GM12892 (cell line): Measurements from ENCODE around the gene FXR2.

Experiments
- DNase-seq: peaks from one replicate; pipeline ENCODE4 v3.0.0; 2011; ENCODE audit not compliant: insufficient read length
- FAIRE-seq: peaks from 2 replicates; lab custom pipeline; 2011; peaks lifted over from hg19 to GRCh38; lab: Jason Lieb, UNC
- POLR2A ChIP-seq: IDR thresholded peaks from 2 replicates; pipeline ENCODE4 v1.6.1; 2011; ENCODE audit warnings: low read depth, low read length, control low read depth
- POLR2AphosphoS5 ChIP-seq: IDR thresholded peaks from 2 replicates; pipeline ENCODE4 v1.6.1; 2011; ENCODE audit warnings: low read depth, low read length, control low read depth
- TAF1 ChIP-seq: IDR thresholded peaks from 2 replicates; pipeline ENCODE4 v1.6.1; 2011; ENCODE audit warnings: low read depth, mild to moderate bottlenecking, control low read depth, low read length, borderline replicate concordance

Gene FXR2

DNA sequence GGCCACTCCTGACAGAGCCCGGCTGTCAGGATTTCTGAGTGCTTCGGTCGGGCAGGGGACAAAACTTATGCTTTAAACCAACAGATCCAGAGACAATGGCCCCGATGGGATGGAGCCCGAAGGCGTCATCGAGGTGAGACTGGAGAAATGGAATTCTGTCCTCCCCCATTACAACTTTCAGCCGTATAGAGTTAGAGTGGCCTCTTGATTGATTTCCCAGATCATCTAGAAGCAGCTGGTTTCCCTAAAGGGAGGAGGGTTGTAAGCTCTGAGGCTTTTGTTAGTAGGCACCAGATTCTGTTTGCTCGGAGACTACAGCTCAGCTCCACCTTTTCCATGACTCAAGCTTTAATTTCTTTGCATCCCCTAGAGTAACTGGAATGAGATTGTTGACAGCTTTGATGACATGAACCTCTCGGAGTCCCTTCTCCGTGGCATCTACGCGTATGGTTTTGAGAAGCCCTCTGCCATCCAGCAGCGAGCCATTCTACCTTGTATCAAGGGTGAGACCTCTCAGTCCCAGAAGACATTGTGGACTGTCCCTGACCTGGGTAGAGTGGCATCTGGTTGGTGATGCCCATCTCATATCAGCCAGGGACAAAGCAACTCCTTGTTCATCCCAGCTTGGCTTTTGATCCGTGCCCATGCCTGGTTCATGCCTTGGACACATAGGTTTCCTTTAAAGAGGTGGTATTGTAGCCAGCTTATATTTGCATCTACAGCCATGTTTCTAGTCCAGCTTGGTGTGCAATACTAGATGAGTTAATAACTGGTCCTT, 40.3 kb downstream of the FXR2 start:
- FAIRE-seq (no peak), DNase-seq (no peak)
- peak; percentile 30 for TF ChIP-seq POLR2A
- peak; percentile 33; the same call in 1 of the 2 replicates for TF ChIP-seq POLR2AphosphoS5
- TF ChIP-seq TAF1: no peak

DNA sequence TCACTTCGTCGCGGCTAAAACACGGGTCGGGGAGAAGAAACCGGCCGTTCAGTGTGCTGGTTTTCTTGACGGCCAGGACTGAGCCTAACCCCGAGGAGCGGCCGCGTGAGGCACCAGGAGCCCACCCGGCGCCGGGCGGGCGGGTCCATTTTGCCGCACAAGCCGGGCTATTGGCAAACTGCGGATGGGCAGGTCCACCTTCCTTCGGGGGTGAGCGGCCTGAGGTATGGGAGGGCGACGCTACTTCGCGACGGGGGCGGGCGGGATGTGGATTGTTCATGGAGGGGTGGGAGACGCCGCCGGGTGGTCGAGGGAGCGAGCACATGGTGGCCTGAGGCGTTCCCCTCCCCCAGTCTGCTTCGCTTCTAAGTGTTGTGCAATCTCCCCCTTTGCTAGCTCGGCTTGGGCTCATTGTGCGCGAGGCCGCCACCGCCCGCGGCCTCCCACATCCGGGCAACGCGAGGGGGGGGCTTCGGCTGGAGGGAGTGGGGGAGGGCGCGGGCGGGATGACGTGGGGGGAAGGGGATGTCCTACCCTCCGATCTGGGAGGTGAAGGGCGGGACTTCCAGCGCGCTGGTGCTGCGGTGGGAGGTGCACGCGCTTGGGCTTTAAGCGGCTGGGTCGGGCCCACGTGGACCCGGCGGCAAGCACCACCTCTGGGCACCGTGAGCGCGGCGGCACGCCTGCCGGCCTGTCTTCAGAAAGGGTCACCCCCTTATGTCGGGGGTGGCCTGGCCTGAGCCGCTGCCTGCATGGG, 41.2 kb downstream of the FXR2 start:
- peak; percentile 76 for TF ChIP-seq POLR2A
- peak; percentile 85 for TF ChIP-seq POLR2AphosphoS5
- peak; percentile 57 for TF ChIP-seq TAF1
- peak; percentile 91 for DNase-seq
- FAIRE-seq: peak; percentile 98

DNA sequence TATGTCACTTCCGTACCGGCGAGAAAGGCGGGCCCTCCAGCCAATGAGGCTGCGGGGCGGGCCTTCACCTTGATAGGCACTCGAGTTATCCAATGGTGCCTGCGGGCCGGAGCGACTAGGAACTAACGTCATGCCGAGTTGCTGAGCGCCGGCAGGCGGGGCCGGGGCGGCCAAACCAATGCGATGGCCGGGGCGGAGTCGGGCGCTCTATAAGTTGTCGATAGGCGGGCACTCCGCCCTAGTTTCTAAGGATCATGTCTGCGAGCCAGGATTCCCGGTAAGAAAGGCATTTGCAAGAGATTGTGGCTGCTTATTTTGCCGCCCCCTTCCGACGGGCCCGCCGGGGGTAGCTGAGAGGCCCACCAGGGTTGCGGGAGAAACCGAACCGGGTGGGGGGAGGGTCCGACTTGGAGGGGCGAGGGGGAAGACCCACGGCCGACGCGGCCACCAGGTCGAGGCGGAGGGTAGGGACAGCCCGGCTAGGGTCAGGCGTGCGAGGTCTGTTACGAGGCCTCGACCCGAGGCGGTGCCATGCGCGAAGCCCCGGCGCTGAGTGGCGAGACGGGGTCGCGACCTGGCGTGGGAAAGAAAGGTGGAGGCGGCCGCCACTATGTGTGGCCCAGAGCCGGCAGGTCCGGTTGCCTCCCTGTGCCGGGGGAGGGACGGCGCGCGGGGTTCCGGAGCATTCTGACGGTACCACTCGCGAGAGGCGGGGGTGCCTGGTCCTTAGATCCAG, 41.9 kb downstream of the FXR2 start:
- DNase-seq (peak; percentile 98), FAIRE-seq (no peak)
- TF ChIP-seq TAF1: peak; percentile 72
- peak; percentile 98 for TF ChIP-seq POLR2AphosphoS5
- peak; percentile 98 for TF ChIP-seq POLR2A

DNA sequence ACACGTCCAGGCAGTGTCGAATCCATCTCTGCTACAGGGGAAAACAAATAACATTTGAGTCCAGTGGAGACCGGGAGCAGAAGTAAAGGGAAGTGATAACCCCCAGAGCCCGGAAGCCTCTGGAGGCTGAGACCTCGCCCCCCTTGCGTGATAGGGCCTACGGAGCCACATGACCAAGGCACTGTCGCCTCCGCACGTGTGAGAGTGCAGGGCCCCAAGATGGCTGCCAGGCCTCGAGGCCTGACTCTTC, 42.4 kb downstream of the FXR2 start:
- peak; percentile 100 for FAIRE-seq
- no peak for DNase-seq
- TF ChIP-seq POLR2A: no peak; the same call in 1 of the 2 replicates
- TF ChIP-seq POLR2AphosphoS5: peak; percentile 70
- TF ChIP-seq TAF1: peak; percentile 86

DNA sequence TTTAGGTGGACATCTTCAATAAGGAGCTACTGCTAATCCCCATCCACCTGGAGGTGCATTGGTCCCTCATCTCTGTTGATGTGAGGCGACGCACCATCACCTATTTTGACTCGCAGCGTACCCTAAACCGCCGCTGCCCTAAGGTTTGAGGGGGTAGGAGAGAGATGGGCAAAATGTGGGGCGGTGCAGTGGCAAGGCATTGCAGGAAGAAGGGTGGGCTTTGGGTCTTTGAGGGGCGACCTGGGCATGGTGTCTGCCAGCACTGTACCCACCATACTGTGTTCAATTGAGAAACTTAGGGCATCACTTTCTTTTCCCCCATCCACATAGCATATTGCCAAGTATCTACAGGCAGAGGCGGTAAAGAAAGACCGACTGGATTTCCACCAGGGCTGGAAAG, 44.3 kb downstream of the FXR2 start:
- no peak for FAIRE-seq
- TF ChIP-seq POLR2A: no peak
- DNase-seq: no peak

DNA sequence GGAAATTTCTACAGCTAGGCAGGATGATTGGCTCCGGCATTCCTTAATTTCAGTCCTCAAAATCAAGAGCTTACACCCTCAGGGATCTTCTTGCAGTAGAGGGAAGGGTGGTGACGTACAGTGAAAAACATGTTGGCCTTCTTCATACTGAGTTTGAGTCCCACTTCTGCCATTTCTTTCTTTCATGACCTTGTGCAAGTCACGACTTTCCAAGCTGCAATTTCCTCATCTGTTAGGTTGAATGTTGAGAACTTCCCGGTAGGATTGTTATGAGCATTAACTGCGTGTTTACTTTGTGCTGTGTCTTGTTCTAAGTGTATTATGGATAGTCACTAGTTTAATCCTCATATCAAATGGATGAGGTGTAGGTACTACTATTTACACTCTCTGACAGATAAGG, 45.1 kb downstream of the FXR2 start:
- no peak for FAIRE-seq
- TF ChIP-seq TAF1 (no peak), POLR2AphosphoS5 (no peak), POLR2A (no peak)
- DNase-seq: no peak

DNA sequence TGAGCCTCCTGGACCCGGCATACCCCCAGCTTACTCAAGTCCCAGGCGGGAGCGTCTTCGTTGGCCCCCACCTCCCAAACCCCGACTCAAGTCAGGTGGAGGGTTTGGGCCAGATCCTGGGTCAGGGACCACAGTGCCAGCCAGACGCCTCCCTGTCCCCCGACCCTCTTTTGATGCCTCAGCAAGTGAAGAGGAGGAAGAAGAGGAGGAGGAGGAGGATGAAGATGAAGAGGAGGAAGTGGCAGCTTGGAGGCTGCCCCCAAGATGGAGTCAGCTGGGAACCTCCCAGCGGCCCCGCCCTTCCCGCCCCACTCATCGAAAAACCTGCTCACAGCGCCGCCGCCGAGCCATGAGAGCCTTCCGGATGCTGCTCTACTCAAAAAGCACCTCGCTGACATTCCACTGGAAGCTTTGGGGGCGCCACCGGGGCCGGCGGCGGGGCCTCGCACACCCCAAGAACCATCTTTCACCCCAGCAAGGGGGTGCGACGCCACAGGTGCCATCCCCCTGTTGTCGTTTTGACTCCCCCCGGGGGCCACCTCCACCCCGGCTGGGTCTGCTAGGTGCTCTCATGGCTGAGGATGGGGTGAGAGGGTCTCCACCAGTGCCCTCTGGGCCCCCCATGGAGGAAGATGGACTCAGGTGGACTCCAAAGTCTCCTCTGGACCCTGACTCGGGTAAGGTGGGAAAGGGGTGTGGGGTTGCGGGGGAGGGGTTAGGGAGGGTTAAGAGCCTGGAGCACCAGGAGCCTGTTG, 51.4 kb downstream of the FXR2 start:
- no peak for TF ChIP-seq POLR2A
- TF ChIP-seq TAF1: no peak
- no peak for TF ChIP-seq POLR2AphosphoS5
- FAIRE-seq: no peak

DNA sequence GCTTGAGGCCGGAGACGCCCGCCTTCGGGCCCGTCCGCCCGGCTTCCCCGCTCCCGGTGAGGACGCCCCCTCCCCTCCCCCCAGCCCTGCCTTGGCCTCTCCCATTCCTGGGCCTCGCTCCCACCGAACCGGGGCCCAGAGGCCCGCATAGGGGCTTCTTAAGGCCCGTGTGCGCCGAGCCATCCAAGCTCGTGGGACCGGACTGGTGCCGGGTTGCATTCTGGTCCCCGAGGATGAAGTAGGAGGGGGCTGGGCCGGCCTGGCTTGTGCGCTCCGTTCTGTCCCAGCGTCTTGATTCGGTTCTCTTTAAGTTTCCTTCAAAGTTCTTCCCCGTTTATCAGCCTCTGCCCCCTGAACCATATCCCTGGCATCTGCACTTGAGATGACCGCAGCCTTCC, 52.5 kb downstream of the FXR2 start:
- TF ChIP-seq POLR2AphosphoS5 (no peak), TAF1 (0 out of 2 replicates have a peak, but pooled peaks have one; percentile 17)
- peak; percentile 30 for FAIRE-seq
- DNase-seq: no peak

More for the DNA sequence above, 51.4 kb downstream of the FXR2 start:
- DNase-seq: no peak

DNA sequence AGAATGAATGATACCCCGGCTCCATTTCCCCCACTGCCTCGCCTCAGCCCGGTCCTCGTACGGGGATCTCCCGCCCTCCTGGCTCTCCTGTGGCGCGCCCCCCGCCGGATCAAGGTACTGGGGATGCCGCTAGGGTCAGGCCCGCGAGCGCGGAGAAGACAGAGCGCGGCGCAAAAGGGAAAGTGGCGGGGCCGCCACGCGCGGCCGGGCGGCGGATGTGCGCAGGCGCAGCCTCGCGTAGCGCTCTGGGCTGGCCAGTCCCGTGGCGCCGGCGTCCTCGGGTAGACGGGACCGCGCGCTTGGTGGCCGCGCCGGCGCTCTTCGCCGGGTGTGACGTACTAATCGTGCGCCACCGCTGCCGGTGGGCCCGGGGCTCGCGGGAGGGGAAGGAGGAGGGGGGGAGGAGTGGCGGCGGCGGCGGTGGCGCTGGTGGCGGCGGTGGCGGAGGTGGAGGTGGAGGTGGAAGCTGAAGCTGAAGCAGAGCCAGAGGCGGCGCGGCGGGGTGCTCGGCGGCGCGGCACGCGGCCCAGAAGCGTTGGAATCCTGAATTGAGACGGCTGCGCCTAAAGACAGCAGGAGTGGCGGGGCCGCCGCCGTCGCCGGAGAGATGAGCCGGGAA, 53.0 kb downstream of the FXR2 start, which contains the start of gene SENP3:
Gene SENP3 (plus strand): TSS at position 331 of the 619 bp plus-strand sequence. CDS start 1,158 bp downstream, outside the sequence.
- peak; percentile 99 for FAIRE-seq
- peak; percentile 99 for DNase-seq
- TF ChIP-seq POLR2A (peak; percentile 46; the same call in 1 of the 2 replicates), POLR2AphosphoS5 (0 out of 2 replicates have a peak, but pooled peaks have one; percentile 3), TAF1 (no peak)

DNA sequence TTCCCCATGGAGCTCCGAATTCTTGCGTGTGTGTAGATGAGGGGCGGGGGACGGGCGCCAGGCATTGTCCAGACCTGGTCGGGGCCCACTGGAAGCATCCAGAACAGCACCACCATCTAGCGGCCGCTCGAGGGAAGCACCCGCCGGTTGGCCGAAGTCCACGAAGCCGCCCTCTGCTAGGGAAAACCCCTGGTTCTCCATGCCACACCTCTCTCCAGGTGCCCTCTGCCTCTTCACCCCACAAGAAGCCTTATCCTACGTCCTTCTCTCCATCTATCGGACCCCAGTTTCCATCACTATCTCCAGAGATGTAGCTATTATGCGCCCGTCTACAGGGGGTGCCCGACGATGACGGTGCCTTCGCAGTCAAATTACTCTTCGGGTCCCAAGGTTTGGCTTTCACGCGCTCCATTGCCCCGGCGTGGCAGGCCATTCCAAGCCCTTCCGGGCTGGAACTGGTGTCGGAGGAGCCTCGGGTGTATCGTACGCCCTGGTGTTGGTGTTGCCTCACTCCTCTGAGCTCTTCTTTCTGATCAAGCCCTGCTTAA, 53.6 kb downstream of the FXR2 start:
- DNase-seq (peak; percentile 87), FAIRE-seq (no peak)
- TF ChIP-seq POLR2AphosphoS5 (no peak; the same call in 1 of the 2 replicates), POLR2A (no peak), TAF1 (no peak)
